HG03175 (cell line): ENCODE data around the gene BLOC1S3.
A peak's percentile ranks its signal among the peaks of the same experiment; 100 is the strongest.

Experiments used
- ATAC-seq: cut with Tn5 transposase; IDR thresholded peaks from one replicate; pipeline ENCODE4 v1.9.1; 2021; ENCODE audit warnings: mild to moderate bottlenecking, moderate library complexity; ENCODE audit not compliant: unreplicated experiment

BLOC1S3 gene

GRCh38 chr19:45178262-45179071 is at the start of gene BLOC1S3:
BLOC1S3 (plus strand) TSS chr19:45178784; CDS start chr19:45179297, 513 bp downstream.
- ATAC-seq, result peak; percentile 81

GRCh38 chr19:45128806-45129205 is 49.8 kb upstream of the BLOC1S3 start:
- ATAC-seq, result no peak

- no peak for ATAC-seq
Measured at GRCh38 chr19:45130236-45130635, 48.3 kb upstream of the BLOC1S3 start.

GRCh38 chr19:45130888-45131615 is 47.5 kb upstream of the BLOC1S3 start:
- no peak for ATAC-seq

GRCh38 chr19:45133661-45134060 is 44.9 kb upstream of the BLOC1S3 start:
- ATAC-seq, result no peak

GRCh38 chr19:45135176-45135885 is 43.3 kb upstream of the BLOC1S3 start:
- ATAC-seq, result no peak

GRCh38 chr19:45136507-45137178 is 41.9 kb upstream of the BLOC1S3 start:
- ATAC-seq, result peak; percentile 26

- ATAC-seq, result peak; percentile 76
Measured at GRCh38 chr19:45137179-45137761, 41.3 kb upstream of the BLOC1S3 start.

GRCh38 chr19:45138303-45138751 is 40.3 kb upstream of the BLOC1S3 start:
- no peak for ATAC-seq

- no peak for ATAC-seq
Measured at GRCh38 chr19:45139286-45140143, 39.1 kb upstream of the BLOC1S3 start.

GRCh38 chr19:45140144-45140503 is 38.5 kb upstream of the BLOC1S3 start:
- no peak for ATAC-seq

- ATAC-seq, result no peak
Measured at GRCh38 chr19:45140533-45140932, 38.1 kb upstream of the BLOC1S3 start.

GRCh38 chr19:45141203-45141900 is 37.2 kb upstream of the BLOC1S3 start:
- ATAC-seq, result no peak

GRCh38 chr19:45142016-45142725 is 36.4 kb upstream of the BLOC1S3 start:
- no peak for ATAC-seq

GRCh38 chr19:45142726-45143110 is 35.9 kb upstream of the BLOC1S3 start:
- no peak for ATAC-seq

GRCh38 chr19:45144431-45145269 is 33.9 kb upstream of the BLOC1S3 start:
- no peak for ATAC-seq
